ENCODE data around the gene SRR.

- no peak for TF ChIP-seq CTCF (IDR thresholded peaks at IDR 0.05)
- TF ChIP-seq POLR2A (IDR thresholded peaks at IDR 0.05) = no peak
These were observed 11.7 kb upstream of the SRR start for GRCh38 chr17:2292100-2292499.

Data from stomach (tissue), 4 donors.